Activated CD4-positive, alpha-beta T cell treated with anti-CD3 and anti-CD28 coated beads for 24 hours (primary cell): Measurements from ENCODE around the gene BRCC3.
A peak's percentile ranks its signal among the peaks of the same experiment; 100 is the strongest.

ENCODE experiments used
- DNase-seq, 2 donors: peaks; one replicate each; pipeline ENCODE4 v3.0.0-alpha.2; 2020; ENCODE audit warnings: low read depth in 2 of 2

The BRCC3 gene

DNA sequence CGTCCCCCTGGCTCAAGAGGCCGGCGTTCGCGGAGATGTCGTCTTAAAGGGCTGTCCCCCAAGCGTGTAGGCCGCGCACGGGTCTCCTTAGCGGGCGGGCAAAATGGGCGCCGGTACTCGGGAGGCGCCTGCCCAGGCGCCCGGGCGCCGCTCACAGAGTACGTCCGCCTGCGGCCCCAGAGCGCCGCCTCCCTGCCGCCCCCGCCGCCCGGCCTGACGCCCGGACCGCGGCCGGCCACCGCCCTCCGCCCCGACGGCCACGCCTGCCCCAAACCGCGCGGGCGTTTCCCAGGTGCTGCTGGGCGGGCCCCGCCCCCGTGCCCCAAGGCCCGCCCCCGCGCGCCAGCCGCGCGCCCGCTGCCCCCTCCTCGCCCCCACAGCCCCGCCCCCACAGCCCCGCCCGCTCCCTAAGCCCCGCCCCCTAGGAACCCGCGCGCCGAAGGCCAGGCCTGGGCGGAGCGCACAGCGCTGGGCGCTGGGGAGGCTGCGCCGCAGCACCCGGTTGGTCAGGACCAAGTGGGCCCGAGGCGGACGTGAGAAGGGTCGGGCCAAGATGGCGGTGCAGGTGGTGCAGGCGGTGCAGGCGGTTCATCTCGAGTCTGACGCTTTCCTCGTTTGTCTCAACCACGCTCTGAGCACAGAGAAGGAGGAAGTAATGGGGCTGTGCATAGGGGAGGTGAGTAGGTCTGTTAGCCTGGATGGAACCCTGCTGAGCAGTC is at the start of gene BRCC3, which contains the start of the genes CMC4 and MTCP1:
BRCC3 (plus strand) TSS at position 534 of the 719 bp plus-strand sequence; CDS start at position 554, 20 bp downstream.
CMC4 (minus strand) TSS at position 162 of the 719 bp plus-strand sequence. CDS start 7,113 bp downstream, outside the sequence.
MTCP1 (minus strand) TSS at position 162 of the 719 bp plus-strand sequence. CDS start 5,126 bp downstream, outside the sequence.
- peak; percentile 58 to 62 for DNase-seq

DNA sequence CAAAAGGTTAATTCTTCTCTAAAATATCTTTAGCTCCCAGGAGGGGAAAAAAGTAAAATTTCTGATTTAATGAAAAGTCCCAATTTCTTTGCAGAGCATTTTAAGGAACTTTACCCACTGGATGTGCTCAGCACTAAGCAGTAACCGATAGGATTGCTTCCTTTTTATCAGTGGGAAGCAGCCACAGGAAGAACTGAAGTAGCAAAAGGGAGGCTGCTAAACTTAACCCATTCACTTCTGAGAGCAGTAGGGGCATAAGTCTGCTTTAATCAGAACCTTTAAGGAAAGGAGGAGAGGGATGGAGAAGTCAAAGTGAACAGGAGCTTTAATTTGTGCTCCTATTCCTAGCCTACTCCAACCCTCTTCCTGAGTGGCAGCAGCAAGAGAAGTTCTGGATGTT is 48.7 kb upstream of the BRCC3 start, which contains the start of gene F8:
F8 (minus strand) TSS at position 139 of the 400 bp plus-strand sequence. CDS start 171 bp downstream, outside the sequence.
- no peak for DNase-seq

DNA sequence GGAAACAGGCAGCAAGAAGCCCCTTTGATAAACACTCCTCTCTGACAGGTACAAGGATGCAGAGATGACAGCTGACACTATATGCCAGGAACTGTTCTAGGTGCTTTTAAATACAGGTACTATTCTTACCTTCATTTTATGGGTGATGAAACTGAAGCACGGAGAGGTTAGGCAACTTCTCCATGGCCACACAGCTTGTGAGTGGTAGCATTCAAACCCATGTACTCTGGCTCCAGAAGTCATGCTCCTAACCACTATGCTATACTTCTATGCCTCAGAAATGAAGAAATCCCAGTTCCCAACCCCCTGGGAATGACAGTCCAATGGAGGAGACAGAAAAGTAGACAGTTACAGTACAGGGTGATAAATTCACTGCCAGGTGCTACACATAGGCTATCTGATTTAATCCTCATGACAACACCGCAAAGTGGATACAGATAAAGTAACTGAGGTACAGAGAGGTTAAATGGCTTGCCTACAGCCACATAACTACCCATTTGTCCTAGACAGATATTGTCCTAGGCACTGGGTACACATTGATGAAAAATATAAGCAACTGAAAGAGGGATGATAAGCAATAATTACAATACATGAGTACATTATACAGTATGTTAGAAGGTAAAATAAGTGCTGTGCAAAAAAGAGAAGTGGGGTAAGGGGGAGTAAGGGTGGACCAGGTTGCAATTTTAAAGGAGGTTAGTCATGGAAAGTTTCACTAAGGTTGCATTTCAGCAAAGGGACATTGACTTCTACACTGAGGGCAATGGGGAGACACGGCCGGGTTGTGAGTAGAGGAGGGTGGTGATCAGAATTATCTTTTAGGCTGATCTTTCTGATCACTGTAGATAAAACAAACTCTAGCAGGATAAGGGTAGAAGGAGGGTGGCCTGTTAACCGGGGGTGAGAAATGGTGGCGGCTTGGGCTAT is 47.1 kb upstream of the BRCC3 start:
- no peak for DNase-seq

DNA sequence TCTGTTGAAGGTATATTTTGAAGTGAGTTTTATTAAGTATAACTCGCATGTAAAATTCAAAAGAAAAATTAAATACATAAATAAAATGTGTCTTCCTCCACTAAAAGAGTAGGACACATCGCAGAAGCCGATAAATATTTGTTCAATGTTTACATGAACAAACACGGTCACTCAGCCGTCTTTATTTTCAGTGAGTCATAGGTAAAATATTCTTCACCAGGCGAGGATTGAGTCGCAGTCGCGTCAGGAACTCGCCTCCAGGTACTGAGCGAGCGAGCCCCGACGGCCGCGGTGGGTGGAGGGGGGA is 44.9 kb upstream of the BRCC3 start:
- no peak for DNase-seq

DNA sequence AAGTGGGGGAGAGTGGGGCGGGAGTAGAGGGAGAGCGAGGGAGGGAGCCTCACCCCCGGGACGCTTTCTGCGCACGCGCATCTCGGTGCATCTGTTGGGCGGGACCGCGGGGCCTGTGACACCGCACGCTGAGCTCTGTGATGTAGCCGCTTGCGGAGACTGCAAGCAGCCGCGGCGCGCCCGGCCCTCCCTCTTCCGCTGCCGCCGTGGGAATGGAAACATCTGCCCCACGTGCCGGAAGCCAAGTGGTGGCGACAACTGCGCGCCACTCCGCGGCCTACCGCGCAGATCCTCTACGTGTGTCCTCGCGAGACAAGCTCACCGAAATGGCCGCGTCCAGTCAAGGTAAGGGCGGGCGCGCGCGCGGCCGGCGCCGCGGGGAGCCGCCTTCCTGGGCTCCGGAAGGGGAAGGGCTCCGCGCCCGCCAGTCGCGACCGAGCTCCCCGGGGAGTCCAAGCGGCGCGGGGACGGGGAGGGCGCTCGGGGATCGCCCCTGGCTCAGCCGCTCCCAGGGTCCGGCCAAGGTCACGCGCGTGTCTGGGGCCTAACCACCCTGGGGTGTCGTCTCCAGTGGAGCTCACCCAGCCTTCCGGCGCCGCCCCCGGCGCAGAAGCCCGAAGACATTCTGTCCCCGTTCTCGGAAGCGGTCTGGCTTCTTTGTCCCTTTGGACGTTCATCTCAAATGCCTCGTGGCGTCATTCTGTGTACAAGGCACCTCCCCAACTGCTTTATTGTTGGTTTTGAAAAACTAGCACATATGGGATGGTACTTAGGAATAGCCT is 44.4 kb upstream of the BRCC3 start, which contains the start of gene FUNDC2:
FUNDC2 (plus strand) TSS at position 118 of the 782 bp plus-strand sequence; CDS start at position 213, 95 bp downstream.
- peak; percentile 80 for DNase-seq

DNA sequence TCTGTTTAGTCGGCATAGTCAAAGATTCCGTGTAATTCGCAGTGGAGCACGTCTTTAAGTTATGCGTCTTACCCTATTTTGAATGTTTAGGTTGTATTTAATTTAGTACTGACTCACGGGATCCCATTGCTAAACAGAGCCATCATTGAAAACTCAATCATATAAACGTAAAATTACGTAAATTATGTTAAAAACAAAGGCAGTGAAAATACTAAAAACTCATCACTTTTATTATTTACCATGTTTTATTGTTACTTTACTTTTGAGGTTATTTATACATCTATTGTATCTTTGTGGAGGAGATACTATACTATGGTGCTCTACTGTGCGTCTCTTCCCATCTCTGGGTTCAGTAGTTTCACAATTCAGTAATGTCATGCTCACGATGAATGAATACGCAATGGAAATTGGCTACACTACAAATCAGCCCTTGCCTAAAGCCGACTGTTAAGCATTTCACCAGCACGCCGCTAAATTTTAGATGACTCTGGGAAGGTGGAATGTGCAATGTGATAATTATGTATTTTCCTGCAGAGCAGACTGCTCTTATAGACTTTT is 43.7 kb upstream of the BRCC3 start:
- DNase-seq, result no peak

DNA sequence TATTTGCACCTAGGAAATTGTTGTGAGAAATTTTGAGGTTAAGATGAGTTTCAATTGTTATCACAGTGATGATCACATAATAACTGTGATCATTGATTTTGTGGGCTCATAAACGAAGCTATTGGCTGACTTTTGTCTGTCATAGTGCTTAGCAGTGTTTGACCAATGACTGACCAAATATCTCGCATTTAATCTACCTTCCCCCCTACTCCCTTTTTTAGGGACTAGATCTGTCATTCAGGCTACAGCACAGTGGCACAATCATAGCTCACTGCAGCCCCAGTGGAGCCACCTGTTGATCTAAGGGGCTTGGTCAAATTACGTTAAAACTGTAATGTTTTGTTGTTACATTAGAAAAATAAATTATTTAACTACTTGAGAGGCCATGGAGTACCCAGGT is 43.2 kb upstream of the BRCC3 start:
- DNase-seq, result no peak

DNA sequence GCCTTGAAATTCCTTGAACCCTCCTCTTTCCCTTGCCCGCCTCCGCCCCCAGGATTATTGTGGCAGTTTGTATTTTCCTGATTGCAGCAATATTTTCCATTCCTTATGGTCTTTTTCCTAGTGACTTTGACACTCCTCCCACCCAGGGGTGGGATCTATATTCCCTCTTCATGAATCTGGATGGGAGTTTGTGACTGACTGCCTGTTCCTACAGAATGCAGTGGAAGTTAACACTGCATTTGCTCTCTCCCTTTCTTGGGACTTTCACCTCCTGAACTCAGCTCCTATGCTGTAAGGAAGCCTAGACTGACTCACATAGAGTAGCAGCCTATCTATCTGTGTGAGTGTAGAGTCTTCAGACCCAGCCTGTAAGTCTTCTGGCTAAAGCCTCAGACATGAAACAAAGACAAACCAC is 42.4 kb upstream of the BRCC3 start:
- DNase-seq, result no peak

DNA sequence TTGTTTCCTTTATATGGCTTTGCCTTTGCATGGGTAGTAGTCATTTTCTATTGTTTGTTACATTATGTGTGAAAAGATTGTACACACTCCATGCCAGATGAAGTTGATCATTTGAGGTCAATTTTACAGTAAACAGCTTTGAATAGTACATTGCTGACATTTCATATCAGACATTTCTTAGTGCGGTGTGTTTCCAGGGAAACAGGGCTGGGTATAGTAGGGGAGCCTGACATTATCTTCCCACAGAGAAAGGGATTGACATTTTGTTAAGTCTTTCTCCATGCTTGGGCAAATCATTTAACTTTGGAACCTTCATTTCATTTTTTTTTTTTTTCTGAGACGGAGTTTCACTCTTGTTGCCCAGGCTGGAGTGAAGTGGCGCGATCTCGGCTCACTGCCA is 39.7 kb upstream of the BRCC3 start:
- DNase-seq, result no peak

DNA sequence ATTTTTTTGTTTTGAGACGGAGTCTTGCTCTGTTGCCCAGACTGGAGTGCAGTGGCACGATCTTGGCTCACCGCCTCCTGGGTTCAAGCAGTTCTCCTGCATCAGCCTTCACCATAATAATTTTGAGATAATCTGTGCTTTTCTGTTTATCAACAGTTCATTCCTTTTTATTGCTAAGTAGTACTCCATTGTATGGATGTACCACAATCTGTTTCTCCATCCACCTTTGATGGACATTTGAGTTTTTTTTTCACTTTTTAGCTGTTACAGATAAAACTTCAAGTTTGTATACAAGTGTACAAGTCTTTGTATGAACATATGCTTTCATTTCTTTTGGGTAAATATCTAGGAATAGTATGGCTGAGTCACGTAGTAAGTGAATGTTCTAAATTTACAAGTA is 35.6 kb upstream of the BRCC3 start:
- DNase-seq, result no peak

DNA sequence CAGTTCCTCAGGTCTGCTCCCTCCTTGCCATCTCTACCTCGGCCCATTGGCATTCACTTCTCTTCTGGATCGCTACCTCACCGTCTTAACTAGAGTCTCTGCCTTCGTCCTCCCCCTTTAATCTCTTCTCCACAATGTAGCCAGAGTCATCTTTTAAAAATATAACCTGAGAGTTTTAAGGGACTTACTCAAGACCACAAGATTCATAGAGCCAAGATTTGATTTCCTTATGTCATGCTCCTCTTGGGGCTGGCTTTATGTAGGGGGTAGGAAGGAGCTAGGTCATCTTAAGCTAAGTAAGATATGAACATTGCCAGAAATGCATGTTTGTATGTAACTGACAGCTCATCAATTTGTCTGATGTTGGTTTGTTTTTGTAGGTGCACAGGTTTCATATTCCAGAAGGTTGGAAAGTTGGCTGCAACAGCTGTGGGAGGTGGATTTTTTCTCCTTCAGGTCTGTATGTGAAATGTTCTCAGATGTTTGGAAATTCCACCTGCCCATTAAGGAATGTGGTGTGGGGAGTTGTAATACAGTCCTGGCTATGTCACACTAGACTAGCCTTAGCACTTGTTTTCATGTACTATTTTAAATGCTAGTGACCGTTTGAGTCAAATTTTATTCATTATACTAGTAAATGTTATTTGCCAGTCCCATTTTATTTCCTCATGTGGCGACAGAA is 25.0 kb upstream of the BRCC3 start:
- no peak for DNase-seq

DNA sequence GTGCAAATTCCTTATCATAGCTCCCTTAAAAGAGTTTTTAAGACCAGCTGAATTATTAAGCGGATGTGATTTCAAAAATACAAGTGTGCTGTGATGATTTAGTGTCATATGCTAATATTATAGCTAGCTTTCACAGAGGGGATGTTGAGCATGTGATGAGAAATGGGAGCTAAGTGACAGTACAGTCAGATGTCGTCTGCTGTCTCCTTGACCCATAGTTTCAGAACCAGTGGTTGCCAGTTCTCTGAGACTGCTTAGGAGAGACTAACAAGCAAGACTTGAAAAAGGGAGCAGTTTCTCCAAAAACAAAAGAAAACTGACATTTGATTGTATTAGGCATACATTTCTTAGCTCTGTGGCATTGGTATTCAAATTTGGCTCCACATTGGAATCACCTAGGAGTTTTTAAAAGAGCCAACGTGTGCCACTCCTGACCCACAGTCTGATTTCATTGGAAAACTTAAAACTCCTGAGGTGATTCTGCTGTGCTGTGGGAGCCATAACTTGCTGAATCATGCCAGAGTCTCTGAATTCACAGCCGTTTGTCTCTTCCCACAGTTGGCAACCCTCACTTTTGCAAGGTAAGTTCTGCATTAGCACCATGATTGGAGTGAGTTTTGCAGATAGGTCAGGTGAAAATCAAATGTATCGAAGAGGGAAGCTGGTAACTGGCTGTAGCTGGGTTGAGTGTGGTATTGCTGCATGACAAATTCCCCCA is 24.3 kb upstream of the BRCC3 start:
- DNase-seq, result no peak

DNA sequence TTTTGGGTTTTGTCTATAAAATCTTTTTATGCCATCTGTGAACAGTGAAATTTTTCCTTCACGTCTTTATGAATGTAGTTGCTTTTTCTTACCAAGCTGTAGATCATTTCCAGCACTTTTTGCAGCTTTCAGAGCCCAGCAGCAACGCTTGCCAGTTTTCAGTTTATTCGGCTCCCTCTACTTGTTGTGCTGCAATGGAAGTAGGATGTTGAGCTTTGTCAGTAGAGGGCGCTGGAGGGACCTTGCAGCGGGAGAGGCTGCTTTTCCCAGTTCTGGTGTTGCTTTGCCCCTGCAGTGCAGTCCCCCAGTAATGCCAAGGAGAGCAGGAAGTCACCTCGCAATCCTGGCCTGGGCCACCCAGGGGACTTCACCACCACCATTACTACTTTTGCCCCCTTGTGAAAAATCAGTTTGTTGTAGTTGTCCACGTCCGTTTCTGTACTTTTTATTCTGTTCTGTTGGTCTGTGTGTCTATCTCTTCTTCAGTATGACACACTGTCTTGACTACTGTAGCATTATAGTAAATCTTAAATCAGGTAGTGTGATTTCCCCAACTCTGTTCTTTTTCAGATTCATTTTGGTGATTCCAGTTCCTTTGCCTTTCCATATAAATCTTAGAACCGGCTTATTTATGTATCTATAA is 22.2 kb upstream of the BRCC3 start:
- DNase-seq, result peak in 1 of 2 donors; percentile 31

DNA sequence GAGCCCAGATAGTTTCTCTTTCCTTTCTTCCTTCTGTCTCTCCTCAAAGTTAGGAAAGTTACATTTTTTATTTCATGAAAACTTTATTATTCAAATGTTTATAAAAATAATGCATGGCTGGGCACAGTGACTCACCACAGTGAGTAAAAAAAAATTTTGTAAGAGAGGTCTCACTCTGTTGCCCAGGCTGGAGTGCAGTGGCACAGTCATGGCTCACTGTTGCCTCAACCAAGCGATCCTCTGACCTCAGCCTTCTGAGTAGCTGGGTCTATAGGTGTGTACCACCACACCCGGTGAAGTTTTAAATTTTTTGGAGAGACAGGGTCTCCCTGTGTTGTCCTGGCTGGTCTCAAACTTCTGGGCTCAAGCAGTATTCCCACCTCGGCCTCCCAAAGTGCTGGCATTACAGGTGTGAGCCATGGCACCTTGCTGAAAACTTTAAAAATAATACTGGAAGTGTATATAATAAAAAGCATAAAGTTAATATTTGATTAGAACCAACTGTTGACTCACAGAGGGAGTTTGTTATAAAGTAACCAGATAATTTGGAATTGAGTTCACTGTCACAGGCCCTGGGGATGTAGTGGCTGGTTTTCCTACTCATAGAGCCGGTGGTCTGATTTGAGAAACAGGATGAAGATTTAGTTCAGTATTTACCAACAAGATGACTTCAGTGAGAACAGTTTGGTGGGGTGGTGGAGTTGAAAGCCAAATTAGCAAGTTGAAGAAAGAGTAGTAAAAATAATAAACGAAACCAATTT is 18.4 kb upstream of the BRCC3 start:
- DNase-seq, result no peak

DNA sequence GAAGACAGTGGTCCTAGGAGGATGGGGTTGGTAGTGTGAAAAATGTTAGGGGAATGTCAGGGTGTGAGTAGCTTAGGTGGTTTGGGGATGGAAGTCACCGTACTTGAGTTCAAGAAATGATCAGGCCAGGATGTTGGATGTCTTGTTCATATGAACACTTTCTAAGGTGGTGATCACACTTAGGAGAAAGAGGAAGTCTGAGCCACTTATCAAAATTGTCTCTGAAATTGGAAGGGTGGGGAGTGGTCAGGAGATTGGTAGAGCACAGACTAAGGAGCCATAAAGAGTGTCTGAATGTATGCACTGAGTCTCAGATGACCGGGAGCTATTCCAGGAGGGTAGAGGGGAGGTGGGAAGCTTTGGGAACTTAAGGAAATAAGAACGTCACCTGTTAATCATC is 17.7 kb upstream of the BRCC3 start:
- DNase-seq, result no peak

DNA sequence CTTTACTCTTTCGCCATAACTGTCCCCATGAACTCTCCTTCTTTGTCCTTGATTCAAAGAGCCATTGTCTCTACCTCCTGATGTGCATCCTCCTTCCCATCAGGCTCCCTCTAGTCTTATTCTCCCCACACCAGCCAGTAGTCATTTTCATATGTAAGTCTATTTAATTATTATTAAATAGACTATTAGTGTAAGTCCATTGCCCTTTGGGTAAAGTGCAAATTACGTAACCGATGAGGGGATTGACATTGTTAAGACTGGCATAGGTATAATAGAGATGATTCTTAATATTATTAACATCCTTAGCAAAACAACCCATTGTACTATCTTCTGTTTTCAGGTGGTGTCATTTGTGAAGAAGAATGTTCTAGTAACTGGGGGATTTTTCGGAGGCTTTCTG is 17.1 kb upstream of the BRCC3 start:
- no peak for DNase-seq

DNA sequence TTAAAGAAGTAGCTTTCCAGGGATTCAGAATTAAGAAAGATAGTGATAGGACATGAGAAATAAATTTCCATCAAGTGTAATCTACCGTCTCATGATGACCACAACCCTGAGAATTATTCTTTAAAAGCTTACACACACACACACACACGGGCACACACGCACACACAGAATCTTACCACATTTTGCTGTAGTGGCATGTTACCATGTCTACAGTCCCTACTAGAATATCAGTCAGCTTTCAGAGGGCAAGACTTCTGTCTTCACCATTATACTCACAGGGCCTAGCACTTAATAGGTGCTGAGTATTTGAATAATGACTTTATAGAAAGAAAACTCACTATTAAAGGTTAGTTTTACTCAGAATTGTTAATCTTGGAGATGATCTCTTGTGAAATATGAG is 15.8 kb upstream of the BRCC3 start:
- no peak for DNase-seq

DNA sequence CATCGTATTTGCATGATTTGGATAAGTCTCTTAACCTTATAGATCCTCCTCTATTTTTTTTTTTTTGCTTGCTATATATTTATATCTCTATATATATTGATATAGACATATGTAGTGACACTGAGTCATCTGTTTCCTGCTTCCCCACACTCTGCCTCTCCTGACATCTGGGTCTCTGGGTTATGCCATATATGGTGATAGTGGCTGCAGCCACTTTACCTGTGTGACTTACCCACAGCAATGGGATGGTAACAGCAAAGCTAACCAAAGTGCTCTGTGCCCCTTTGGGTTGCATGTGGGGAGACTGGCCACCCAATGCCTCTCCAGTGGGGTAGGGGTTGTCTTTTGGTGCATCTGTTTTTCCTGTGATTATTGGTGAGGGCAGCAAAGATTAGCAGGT is 14.8 kb upstream of the BRCC3 start:
- DNase-seq, result no peak
